Activated T-helper 1 cell treated with anti-CD3 and anti-CD28 coated beads, Interleukin-2, amount 50 U/mL, for 16 hours (primary cell): Measurements from ENCODE around the gene MACF1.
"Not testable (repeated sequence)": the region's sequence is repeated elsewhere in the genome, so short reads cannot be mapped to it uniquely, and the experiment has no call there.

Experiments
- DNase-seq, 2 donors: peaks; one replicate each; pipeline ENCODE4 v3.0.0-alpha.2; 2020; ENCODE audit warnings: low read depth in 1 of 2, low spot score in 1 of 2

The MACF1 gene

DNA sequence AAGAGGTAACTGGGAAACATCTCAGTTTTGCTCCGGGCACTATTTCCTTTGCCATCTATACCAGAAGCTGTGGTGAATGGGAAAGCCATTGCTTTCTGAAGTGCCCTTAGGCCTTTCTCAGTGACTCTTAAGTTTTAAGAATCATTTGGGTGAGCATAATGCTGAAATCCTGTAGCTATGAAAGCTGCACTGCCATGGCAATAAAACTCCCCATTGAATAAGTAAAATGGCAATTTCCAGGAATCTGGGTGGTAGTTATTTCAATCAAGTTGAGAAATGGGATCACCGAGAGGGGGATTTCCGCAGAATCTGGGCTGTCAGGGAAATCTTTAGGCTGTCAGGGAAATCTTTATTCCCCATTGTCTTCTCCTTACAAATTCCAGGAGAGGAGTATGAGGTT lies 26.8 kb upstream of the MACF1 start:
- DNase-seq: no peak

DNA sequence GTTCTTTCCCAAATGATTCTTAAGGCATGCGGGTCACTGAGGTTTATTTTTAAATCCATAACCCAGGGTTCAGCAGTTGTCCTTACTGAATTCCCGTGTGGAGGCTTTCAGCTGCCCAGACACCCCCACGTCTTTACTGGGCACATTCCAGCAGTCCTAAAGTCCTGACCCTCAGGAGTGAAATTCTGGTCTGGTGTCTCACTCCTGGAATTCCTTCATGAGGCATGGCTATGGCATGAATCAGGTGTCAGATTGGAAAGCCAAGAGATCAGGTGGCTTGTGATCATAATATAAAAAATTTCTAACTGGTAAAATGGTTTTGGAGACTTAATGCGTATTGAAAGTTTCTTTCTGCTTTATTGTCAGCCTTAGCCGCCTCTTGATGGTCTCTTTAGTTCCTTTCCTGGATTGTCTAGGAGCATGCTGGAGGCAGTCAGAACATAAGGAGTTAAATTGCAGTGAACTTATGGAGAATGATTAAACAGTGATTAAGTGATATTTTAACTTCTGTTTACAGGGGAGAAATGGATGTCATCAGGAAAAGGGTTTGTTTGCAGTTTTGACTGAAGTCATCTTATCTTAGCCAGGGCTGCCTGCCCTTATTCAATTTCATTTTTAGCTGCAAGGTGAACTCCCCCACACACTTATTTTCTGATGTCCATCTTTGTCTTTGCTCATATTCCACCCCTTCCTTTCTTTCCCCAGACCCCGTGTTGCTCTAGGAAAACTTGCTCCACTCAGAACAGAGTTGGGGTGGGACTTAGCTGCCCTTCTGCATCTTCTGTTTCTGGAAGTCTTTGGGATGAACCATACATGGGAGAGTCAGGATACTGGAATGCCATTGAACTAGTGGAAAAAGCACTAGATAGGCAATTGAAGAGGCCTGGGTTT lies 25.7 kb upstream of the MACF1 start:
- DNase-seq: no peak

DNA sequence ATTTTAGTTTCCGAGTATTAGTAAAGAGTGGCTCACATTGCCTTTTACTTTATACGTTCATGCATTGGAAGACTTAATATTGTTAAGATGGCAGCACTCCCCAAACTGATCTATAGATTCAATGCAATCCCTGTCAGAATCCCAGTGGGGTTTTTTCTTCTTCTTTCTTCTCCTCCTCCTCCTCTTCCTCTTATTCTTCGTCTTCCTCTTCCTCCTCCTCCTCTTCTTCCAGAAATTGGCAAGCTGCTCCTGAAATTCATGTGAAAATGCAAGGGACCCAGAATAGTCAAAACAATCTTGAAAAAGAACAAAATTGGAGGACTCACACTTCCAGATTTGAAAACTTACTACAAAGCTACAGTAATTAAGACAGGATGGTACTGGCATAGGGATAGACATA lies 23.2 kb upstream of the MACF1 start:
- no peak for DNase-seq

DNA sequence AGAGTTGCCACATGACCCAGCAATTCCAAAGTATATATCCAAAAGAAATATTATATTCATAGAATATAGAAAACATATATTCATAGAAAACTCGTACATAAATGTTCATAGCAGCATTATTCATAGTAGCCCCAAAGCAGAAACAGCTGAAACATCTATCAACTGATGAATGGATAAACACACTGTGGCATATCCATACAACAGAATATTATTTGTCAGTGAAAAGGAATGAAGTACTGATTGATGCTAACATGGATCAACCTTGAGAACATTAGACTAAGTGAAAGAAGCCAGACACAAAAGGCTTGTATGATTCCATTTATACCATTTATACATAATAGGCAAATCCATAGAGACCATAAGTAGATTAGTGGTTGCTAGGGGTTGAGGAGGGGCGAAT lies 21.7 kb upstream of the MACF1 start:
- DNase-seq: no peak

DNA sequence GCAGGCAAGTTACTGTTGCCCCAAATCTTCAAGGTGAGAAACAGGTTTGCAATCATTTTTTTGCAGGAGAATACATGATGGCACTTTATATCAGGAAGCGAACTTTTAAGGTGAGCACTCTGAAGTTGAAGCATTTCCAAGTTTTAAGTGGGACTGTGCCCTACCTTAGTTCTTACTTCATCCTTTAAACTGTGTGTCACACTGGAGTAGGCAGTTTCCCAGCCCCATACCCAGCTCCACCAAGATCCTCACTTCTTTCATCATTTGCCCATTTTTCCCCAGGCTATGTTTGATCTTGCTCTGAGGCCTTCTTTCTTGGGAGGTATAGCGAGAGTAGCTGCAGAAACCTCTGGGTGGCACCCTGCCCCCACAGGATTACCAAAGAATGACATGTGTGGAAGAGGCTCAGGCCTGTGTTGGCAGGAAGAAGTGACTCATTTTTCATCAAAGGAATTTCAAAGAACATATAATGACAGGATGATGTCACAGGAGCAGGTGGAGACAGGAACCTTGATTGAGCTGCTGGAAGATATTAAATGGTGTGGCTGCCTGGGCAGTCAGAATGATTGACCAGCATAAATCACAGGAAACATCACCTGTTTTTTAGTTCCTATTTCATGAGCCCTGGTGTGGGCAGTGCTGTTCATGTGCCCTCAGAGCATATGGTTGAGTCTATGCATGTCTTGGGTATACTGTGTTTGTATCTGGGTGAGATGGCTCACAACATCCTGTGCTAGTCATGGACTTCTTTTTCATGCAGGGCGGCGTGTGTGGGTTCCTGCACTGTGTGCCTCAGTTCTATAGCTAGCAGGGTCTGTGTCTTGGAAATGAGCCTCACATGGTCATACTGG lies 20.8 kb upstream of the MACF1 start:
- DNase-seq: peak; percentile 63 to 68

DNA sequence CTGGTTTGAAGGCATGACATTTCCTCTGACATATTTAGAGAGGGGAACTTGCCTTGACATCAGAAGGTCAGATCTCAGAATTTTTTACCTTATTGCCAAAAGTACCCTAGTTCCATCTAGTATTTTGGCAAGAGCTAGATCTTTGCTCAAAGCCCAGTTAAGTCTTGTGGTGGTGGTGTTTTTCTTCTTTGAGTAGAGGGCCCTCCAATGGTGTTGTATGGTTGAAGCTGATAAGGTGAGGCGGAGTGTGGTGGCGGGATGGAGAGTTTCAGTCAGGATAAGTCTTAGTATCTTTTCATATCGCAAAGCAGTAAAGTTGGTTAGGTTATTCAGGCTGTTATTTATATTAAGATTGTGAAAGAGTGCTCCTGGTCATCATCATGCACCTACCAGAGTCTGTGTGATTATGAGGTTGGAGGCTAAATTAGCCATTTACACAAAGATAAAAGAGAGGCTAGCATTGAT lies 20.1 kb upstream of the MACF1 start:
- DNase-seq: no peak

DNA sequence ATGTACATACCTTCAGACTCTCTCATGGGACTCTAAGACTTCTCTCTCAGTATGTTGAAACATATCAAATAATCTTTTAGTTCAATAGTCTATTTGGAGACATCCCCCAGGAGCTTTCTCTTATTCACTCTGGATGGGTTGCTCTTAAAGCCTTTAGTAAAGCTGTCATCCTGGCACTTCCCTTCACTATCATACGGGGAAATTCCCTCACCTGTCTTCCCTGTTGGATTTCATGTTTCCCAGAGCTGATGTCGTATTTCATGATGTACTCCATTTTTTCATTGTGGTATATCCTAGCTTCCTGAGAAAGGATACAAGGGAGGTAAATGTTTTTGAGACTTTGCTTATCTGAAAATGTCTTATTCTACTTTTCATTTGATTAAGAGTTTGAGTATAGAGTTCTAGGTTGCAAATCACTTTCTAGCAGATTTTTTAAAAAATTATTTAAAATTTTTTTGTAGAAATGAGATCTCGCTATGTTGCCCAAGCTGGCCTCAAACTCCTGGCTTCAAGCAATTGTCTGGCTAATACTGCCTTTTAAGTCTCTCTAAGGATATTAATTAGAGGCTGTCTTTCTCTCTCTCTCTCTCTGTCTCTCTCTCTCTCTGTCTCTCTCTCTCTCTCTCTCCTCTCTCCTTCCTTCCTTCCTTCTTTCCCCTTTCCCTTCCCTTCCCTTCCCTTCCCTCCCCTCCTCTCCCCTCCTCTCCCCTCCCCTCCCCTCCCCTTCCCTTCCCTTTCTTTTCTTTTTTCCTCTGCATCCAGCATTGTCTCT lies 17.0 kb upstream of the MACF1 start:
- no peak for DNase-seq

DNA sequence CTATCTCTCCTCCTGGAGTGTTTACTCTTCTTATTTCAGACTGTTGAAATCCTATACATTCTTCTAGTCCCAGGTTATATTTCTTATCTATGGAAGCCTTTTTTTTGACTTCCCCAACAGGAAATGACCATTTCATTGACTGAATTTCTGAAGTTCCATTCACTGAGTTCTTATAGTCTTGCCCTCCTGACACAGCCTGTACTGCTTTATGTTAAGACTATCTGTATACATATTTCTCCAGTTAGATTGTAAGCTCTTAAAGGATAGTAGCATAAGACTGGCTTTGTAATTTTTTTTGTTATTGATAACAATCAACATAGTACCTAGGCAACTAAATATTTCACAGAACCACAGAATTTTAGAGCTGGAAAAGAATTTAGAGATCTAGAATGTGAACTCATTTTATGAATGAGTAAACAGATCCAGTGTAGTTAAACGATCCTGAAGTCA lies 14.9 kb upstream of the MACF1 start:
- no peak for DNase-seq

DNA sequence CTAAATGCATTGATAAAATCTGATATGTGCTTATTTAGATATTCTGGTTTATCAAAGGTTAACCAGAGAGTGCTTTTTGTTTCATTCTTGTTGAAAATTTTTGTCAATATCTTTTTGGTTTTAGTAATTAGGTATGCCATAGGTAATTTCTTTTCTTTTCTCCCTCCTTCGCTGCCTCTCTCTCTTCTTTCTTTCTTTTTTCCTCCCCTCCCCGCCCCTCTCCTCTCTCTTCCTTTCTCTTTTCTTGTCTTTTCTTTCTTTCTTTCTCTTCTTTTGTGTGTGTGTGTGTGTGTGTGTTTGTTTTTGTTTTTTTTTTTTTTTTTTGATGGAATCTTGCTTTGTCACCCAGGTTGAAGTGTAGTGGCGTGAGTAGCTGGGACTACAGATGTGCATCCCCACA lies 14.4 kb upstream of the MACF1 start:
- no peak for DNase-seq

DNA sequence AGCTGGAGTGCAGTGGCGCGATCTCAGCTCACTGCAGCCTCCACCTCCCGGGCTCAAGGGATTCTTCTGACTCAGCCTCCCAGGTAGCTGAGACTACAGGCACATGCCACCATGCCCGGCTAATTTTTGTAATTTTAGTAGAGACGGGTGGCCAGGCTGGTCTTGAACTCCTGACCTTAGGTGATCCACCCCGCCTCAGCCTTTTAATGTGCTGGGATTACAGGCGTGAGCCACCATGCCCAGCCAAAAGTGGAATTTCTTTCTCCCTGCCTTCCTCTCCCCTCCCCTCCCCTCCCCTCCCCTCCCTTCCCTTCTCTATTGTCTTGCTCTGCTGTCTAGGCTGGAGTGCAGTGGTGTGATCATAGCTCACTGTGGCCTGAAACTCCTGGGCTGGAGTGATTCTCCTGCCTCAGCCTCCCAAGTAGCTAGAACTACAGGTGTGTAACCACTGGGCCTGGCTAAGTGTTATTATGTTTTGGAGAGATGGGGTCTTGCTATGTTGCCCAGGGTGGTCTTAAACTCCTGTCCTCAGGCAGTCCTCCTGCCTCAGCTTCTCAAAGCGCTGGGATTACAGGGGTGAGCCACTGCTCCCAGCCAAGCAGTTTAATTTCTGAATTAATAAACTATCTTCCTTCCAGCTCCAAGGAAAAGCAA lies 10.0 kb upstream of the MACF1 start:
- DNase-seq: no peak

DNA sequence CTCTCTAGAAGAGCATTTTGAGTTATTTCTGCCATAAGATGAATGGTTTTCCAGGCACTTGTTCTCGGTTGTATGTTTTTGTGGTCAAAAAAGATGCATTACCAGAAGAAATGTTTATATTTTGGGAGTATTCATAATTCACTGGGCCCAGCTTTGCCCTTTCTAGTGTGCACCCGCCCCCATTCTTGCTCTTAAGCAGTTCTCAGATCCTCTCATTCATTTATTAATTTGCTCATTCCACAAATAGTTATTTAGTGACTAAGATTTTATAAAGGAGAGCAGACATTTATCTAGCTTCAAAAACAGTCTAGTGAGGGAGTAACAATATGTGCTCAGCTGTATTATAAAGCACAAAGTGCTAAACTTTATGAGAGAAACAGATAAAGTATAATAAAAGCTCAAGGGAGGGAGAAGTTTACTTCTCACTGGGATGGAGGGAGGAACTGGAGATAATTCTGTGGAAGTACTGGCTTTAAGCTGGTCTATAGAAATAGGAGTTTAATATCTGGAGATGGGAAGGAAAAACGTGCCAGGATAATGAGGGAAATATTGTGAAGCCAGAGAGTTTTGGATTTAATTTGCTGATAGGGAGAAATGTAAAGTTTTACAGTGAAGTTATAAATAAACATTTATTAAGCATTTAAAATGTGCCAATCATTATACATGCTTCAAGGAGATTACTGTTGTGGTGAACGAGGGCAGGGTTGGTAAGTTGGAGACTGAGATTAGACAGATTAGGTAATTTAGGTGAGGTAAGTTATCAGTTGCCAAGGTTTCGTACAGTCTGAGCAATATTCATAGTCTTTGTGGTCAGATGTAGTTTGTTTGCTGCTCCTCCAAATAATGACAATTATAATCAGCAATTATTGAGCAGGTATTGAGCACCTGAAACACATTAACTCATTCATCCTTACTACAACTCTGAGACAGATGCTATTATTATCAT lies 9.1 kb upstream of the MACF1 start:
- DNase-seq: no peak

DNA sequence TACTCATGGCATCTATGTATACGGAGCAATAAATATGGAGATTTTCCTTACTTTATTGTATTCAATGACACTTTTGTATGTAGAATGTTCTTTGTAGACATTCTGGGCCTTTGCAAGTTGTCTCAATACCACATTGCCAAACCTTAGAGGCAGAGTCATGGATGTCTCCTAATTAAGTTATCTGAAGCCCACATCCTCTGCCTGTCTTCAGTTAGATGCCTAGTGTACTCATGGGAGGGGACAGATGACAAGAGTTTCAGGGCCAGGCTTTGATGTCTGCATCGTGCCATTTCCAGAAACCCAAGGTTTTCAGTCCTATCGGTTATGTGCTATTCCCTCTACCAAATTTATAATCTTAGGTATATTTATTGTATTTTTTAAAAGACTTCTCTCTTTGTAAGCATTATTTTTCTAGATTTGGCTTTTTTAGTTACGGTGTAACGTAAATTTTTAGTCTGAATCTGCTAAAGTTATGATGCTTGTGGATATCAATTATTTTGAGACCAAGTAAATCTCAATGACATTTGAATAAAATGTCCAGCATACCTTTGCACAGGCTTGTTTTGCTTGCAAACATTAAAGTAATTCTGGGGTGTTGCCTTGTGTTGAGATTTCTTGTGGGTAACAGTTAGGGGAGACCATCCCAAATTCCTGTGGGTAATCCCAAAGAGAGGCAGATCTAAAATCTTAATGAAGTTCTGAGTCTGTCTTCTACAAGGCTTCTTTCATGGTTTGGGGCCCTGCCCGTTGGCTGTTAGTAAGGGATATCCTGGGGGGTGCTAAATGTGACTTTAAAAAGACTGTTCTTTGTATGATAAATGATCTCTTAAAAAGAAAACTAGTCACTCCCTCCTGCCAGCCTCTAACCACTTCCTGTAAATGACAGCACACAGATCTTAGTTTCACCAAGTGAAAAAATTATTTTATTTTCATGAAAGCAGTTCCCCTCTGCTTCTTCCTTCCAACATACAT lies 8.0 kb upstream of the MACF1 start:
- peak in 1 of 2 donors; percentile 34 for DNase-seq

DNA sequence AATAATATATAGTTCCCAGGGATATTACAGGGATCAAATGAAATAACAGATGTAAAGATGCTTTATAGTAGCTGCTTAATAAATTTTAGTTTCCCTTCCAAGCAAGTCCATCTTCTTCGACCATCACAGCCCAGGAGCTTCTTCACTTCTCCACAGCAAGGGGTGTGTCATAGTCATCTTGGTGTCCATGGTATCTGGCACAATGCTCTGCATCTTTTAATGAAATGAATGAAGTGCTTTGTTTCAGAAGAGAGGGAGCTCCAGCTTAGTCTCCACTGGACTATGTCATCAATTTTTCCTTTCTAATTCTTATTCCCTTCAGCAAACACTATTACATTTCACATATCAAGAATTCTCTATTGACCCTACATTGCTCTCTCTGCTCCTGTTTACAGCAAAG lies 4.9 kb upstream of the MACF1 start:
- no peak for DNase-seq

DNA sequence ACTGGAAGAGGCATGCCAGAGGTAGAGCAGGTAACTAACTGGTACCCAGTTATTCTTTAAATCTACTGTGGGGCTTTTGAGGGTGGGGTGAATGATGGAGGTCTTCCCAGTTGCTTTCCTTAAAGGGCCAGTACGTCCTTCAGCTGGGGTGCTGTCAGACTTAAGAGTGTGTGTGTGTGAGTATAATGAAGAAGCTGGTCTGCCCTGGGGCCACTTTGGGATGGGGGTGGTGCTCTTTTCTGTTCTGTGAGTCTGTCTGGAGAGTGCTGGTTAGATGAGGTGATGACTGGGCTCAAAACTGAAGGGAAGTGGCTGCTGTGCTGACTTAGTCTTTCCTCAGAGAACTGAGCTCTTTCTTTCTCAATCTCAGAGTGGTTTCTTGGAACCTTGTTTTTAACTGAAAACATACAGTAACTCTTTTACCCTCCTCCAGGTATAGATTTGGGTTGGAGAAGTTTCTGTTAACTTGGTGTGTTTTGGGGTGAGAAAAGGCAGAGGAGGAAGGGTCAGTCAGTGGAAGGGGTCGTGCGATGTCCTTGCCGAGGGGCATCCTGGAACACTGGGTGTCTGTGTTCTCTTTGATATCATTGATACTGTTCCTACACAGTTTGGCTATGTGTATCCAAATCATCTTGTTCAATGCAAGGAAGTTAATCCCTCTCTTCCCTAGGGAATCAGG lies 746 bp downstream of the MACF1 start:
- peak in 1 of 2 donors; percentile 50 for DNase-seq

DNA sequence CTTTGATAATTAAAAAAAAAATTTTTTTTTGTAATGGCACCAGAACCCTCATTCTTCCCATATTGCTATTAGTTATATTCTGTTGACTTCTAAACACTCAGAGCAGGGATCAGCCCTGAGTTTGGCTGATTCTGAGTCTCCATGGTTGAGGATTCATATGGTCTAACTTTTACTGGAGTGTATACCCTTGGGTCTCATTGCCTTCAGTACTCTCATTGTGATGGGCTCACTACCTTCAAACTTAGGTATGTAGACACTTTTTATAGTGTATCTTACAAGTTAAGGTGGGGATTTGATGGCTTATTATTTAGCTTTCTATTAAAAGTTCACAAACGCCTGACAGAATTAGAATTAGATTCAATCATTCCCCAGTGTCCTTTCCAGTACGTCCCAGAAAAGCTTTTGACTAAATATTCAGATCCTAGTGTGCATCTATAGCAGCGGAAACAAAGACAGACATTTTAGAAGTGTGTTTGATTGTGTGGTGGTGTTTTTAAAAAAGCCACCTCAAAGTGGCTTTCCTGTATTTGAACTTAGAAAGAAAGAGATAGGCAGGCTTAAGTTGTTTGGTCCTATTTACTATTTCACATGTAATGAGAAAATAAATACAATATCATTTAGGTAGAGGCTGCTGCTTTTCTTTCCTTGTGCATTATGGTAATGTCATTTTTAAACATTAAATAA lies 1.4 kb downstream of the MACF1 start:
- DNase-seq: no peak

DNA sequence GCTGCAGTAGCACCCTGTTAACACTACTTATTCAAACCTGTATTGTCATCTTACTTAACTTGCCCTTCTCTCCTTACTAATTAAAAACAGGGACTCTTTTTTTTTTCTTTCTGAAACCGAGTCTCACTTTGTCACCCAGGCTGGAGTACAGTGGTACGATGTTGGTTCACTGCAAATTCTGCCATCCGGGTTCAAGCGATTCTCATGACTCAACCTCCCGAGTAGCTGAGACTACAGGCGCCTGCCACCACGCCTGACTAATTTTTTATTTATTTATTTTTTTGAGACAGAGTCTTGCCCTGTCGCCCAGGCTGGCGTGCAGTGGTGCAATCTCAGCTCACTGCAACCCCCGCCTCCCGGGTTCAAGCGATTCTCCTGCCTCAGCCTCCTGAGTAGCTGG lies 3.9 kb downstream of the MACF1 start:
- not testable (repeated sequence) for DNase-seq

DNA sequence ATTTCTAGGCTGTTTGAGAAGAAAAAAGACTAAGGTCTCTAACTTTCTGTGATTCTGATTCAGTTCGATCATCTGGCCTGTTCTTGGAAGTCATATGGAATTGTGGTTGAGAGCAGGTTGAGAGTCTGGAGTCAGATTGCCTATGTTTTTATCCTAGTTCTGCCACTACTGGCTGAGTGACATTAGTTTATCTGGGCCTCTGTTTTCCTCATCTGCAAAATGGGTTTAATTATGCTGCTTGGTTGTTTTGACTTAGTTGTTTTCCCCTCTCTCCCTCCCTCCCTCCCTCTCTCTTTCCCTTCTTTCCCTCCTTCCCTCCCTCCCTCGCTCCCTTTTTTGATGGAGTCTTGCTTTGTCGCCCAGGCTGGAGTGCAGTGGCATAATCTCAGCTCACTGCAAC lies 6.2 kb downstream of the MACF1 start:
- no peak for DNase-seq
